ENCODE measurements around the gene SH3D21.

Gene SH3D21

GRCh38 chr1:36322041-36322785, 16.0 kb downstream of the SH3D21 start:
- TF ChIP-seq CTCF (IDR thresholded peaks at IDR 0.05; ENCODE audit: borderline replicate concordance, extremely low read depth, low read length, poor library complexity, severe bottlenecking) (no peak), EZH2 (IDR thresholded peaks at IDR 0.05; ENCODE audit: borderline replicate concordance, low read depth, low read length, severe bottlenecking) (no peak)
- no peaks in the 10 kb centered on the region for H3K36me3 ChIP-seq (ENCODE audit: insufficient read depth, low read length)
- H3K27me3 ChIP-seq (ENCODE audit: insufficient read depth, low read length, poor library complexity), result no peaks in the 10 kb centered on the region
- H2AFZ ChIP-seq (ENCODE audit: low read depth, low read length), result no peak overlapping the region
- H3K4me3 ChIP-seq (ENCODE audit: low read depth in 1 of 2, low read length in 2 of 2), result no peak overlapping the region
- no peak overlapping the region for H3K9ac ChIP-seq (ENCODE audit: low read depth, low read length)
- H3K9me3 ChIP-seq (ENCODE audit: insufficient read depth, low read length, severe bottlenecking), result no peaks in the 10 kb centered on the region
- peaks cover 16% of the 10 kb centered on the region for H3K4me1 ChIP-seq (ENCODE audit: insufficient read depth, low read length)
- H3K79me2 ChIP-seq (ENCODE audit: insufficient read depth, low read length), result no peaks in the 10 kb centered on the region
- DNase-seq (no peak), ATAC-seq (ENCODE audit: insufficient read depth, low read depth) (no peak)
- H3K4me2 ChIP-seq (ENCODE audit: insufficient read depth, low read length), result peak overlapping the region; percentile 68; the same call in 1 of the 2 replicates
- H4K20me1 ChIP-seq (ENCODE audit: insufficient read depth, low read length), result 0 out of 2 replicates have a peak, but pooled peaks cover 2% of the 10 kb centered on the region
- no peak overlapping the region for H3K27ac ChIP-seq (ENCODE audit: low read length)

GRCh38 chr1:36322786-36323635, 16.8 kb downstream of the SH3D21 start:
- H3K9me3 ChIP-seq (ENCODE audit: insufficient read depth, low read length, severe bottlenecking), result no peaks in the 10 kb centered on the region
- H4K20me1 ChIP-seq (ENCODE audit: insufficient read depth, low read length), result 0 out of 2 replicates have a peak, but pooled peaks cover 2% of the 10 kb centered on the region
- peaks cover 16% of the 10 kb centered on the region for H3K4me1 ChIP-seq (ENCODE audit: insufficient read depth, low read length)
- H3K4me2 ChIP-seq (ENCODE audit: insufficient read depth, low read length), result peak overlapping the region; percentile 68
- H3K79me2 ChIP-seq (ENCODE audit: insufficient read depth, low read length), result no peaks in the 10 kb centered on the region
- H3K36me3 ChIP-seq (ENCODE audit: insufficient read depth, low read length), result no peaks in the 10 kb centered on the region
- H2AFZ ChIP-seq (ENCODE audit: low read depth, low read length), result peak overlapping the region; percentile 71; the same call in 1 of the 2 replicates
- no peaks in the 10 kb centered on the region for H3K27me3 ChIP-seq (ENCODE audit: insufficient read depth, low read length, poor library complexity)
- ATAC-seq (ENCODE audit: insufficient read depth, low read depth) (peak; percentile 55), DNase-seq (peak; percentile 27)
- peak overlapping the region; percentile 60 for H3K9ac ChIP-seq (ENCODE audit: low read depth, low read length)
- H3K27ac ChIP-seq (ENCODE audit: low read length), result no peak overlapping the region
- TF ChIP-seq EZH2 (IDR thresholded peaks at IDR 0.05; ENCODE audit: borderline replicate concordance, low read depth, low read length, severe bottlenecking) (no peak), CTCF (IDR thresholded peaks at IDR 0.05; ENCODE audit: borderline replicate concordance, extremely low read depth, low read length, poor library complexity, severe bottlenecking) (no peak)
- peak overlapping the region; percentile 24 to 53; a peak in 3 of 4 replicates for H3K4me3 ChIP-seq (ENCODE audit: low read depth in 1 of 2, low read length in 2 of 2)

- Histone ChIP-seq H3K4me2 (ENCODE audit: insufficient read depth, low read length) (peak within 1 kb of the TSS; percentile 68), H3K4me1 (ENCODE audit: insufficient read depth, low read length) (peaks cover 16% of the 10 kb centered on the region), H3K4me3 (ENCODE audit: low read depth in 1 of 2, low read length in 2 of 2) (peak within 1 kb of the TSS; percentile 24 to 53; a peak in 3 of 4 replicates), H3K27me3 (ENCODE audit: insufficient read depth, low read length, poor library complexity) (no peaks in the 10 kb centered on the region), H3K9me3 (ENCODE audit: insufficient read depth, low read length, severe bottlenecking) (no peaks in the 10 kb centered on the region), H3K27ac (ENCODE audit: low read length) (peak within 1 kb of the TSS; percentile 36; the same call in 1 of the 2 replicates), H3K79me2 (ENCODE audit: insufficient read depth, low read length) (no peaks in the 10 kb centered on the region), H4K20me1 (ENCODE audit: insufficient read depth, low read length) (0 out of 2 replicates have a peak, but pooled peaks cover 2% of the 10 kb centered on the region), H3K36me3 (ENCODE audit: insufficient read depth, low read length) (no peaks in the 10 kb centered on the region), H3K9ac (ENCODE audit: low read depth, low read length) (peak within 1 kb of the TSS; percentile 60), H2AFZ (ENCODE audit: low read depth, low read length) (peak within 1 kb of the TSS; percentile 71)
- no peak for TF ChIP-seq CTCF (IDR thresholded peaks at IDR 0.05; ENCODE audit: borderline replicate concordance, extremely low read depth, low read length, poor library complexity, severe bottlenecking)
- no peak for TF ChIP-seq EZH2 (IDR thresholded peaks at IDR 0.05; ENCODE audit: borderline replicate concordance, low read depth, low read length, severe bottlenecking)
- peak; percentile 71 for ATAC-seq (ENCODE audit: insufficient read depth, low read depth)
- peak; percentile 70 for DNase-seq
Observed at GRCh38 chr1:36323636-36324352, 17.6 kb downstream of the SH3D21 start, which contains the start of gene EVA1B. TSS of gene EVA1B (minus strand) at chr1:36323645. CDS start at chr1:36323037, 608 bp downstream.
